K562 (cell line): Measurements from ENCODE around the gene MT2A. TPM values are rescaled to one million over a fixed set of nuclear protein-coding genes. Genes with fewer than 3 reads are reported as not detected.

Experiments used
- ATAC-seq: fragments of 200-7000 bp; cut with Tn5 transposase; 3 replicates; pipeline ENCODE4 v1.9.1; 2020; ENCODE audit warnings: moderate library complexity
- BruUV-seq: library from RNA; stranded (reverse); fragments of 400-500 nt; replicated peaks from 2 replicates; lab custom pipeline; 2021; lab: Mats Ljungman, UMichigan
- CTCF ChIA-PET: fragments of 300-600 bp; formaldehyde crosslinking; extraction: SDS; loops from one replicate; lab custom pipeline; 2021; ENCODE audit warnings: low intra/inter-chr PET ratio; lab: Yijun Ruan, JAX
- POLR2A ChIA-PET: fragments of 300-600, 350-650 bp; sonication (Branson Sonifier 250); formaldehyde crosslinking; extraction: SDS; loops from one replicate; lab custom pipeline; 2021; ENCODE audit warnings: antibody characterized with exemption, inconsistent platforms; lab: Yijun Ruan, JAX
- DNase-seq, 4 experiments: peaks; one replicate each; pipeline versions ENCODE4 v3.0.0 to v3.0.0-alpha.2; 2011 to 2018; ENCODE audit warnings: low spot score in 3 of 4, mixed read lengths in 3 of 4; ENCODE audit errors: extremely low read depth in 1 of 4
- FAIRE-seq: peaks from 2 replicates; lab custom pipeline; 2011; peaks lifted over from hg19 to GRCh38; lab: Jason Lieb, UNC
- H2AFZ ChIP-seq: 2 replicates; pipeline ENCODE4 v1.6.0; 2011; ENCODE audit warnings: low read depth, low read length, control low read depth, inconsistent platforms
- H3K27ac ChIP-seq: fragments of 200-600 bp; 3 replicates; pipeline ENCODE4 v1.8.0; 2011; ENCODE audit warnings: low read depth, mild to moderate bottlenecking, control low read depth, inconsistent platforms, low read length, moderate library complexity, mixed read lengths; ENCODE audit errors: extremely low read depth
- H3K27me3 ChIP-seq, 2 experiments: fragments of 300-600 bp in 1 of 2; 2 replicates in 1 of 2; 3 replicates in 1 of 2; pipeline versions ENCODE4 v1.6.0 to v1.8.0; 2011; ENCODE audit warnings: inconsistent platforms in 2 of 2, low read length in 2 of 2, mild to moderate bottlenecking in 1 of 2, mixed read lengths in 1 of 2, moderate library complexity in 1 of 2; ENCODE audit not compliant: control insufficient read depth in 2 of 2, insufficient read depth in 2 of 2
- H3K36me3 ChIP-seq: fragments of 300-600 bp; 3 replicates; pipeline ENCODE4 v1.8.0; 2011; ENCODE audit warnings: mild to moderate bottlenecking, low read length, inconsistent platforms; ENCODE audit not compliant: control insufficient read depth, insufficient read depth
- H3K4me1 ChIP-seq, 2 experiments: fragments of 200-600 bp in 1 of 2; replicated peaks in 1 of 2; 2 replicates in 1 of 2; 3 replicates in 1 of 2; pipeline versions ENCODE4 v1.5.1 to v1.8.0; 2011; ENCODE audit warnings: inconsistent platforms in 2 of 2, low read length in 2 of 2, mild to moderate bottlenecking in 1 of 2, mixed read lengths in 1 of 2, moderate library complexity in 1 of 2; ENCODE audit not compliant: control insufficient read depth in 2 of 2, insufficient read depth in 2 of 2
- H3K4me2 ChIP-seq: 2 replicates; pipeline ENCODE4 v1.6.1; 2011; ENCODE audit warnings: low read length, control low read depth, inconsistent platforms, mixed read lengths; ENCODE audit not compliant: insufficient read depth
- H3K4me3 ChIP-seq: fragments of 200-600 bp; sonication (generic), shearing (Covaris generic); 2 replicates; pipeline ENCODE4 v1.5.1; 2016; ENCODE audit warnings: control low read depth, inconsistent platforms
- H3K79me2 ChIP-seq: fragments of 200-600 bp; 3 replicates; pipeline ENCODE4 v1.8.0; 2011; ENCODE audit warnings: low read length, inconsistent platforms; ENCODE audit not compliant: control insufficient read depth, insufficient read depth
- H3K9ac ChIP-seq, 2 experiments: 2 replicates each; pipeline versions ENCODE4 v1.6.0 to v1.6.1; 2011; ENCODE audit warnings: low read depth in 2 of 2, low read length in 2 of 2, control low read depth in 1 of 2, inconsistent platforms in 1 of 2, mild to moderate bottlenecking in 1 of 2, mixed read lengths in 1 of 2; ENCODE audit not compliant: insufficient read depth in 1 of 2
- H3K9me1 ChIP-seq: one replicate; pipeline ENCODE4 v1.6.0; 2011; ENCODE audit warnings: inconsistent platforms, mild to moderate bottlenecking, low read length, moderate library complexity; ENCODE audit not compliant: control insufficient read depth, insufficient read depth
- H3K9me3 ChIP-seq: replicated peaks from 2 replicates; pipeline ENCODE4 v1.5.1; 2011; ENCODE audit warnings: low read depth, low read length, inconsistent platforms; ENCODE audit not compliant: control insufficient read depth, insufficient read depth
- H4K20me1 ChIP-seq: replicated peaks from 2 replicates; pipeline ENCODE4 v1.6.1; 2011; ENCODE audit warnings: low read length, inconsistent platforms, mixed read lengths; ENCODE audit not compliant: control insufficient read depth, insufficient read depth
- CXXC5 ChIP-seq: fragments of 250-450 bp; sonication (Bioruptor Pico); IDR thresholded peaks from 2 replicates; pipeline ENCODE4 v1.8.0; 2022; ENCODE audit warnings: inconsistent platforms, mild to moderate bottlenecking, moderate library complexity
- ETS1 ChIP-seq: conservative IDR thresholded peaks from 2 replicates; pipeline ENCODE4 v1.6.1; 2011; ENCODE audit warnings: low read depth, mild to moderate bottlenecking, low read length; ENCODE audit not compliant: control insufficient read depth
- FOXP4 ChIP-seq: sonication (generic); formaldehyde crosslinking; IDR thresholded peaks from 2 replicates; pipeline ENCODE4 v1.8.0; 2022; ENCODE audit warnings: mild to moderate bottlenecking, missing genetic modification reagents, borderline replicate concordance
- GABPA ChIP-seq: fragments of 200-800 bp; sonication (Bioruptor generic); conservative IDR thresholded peaks from 2 replicates; pipeline ENCODE4 v1.6.1; 2016; ENCODE audit warnings: low read depth, missing genetic modification characterization, missing compliant biosample characterization
- HNRNPL ChIP-seq: fragments of 200-400 bp; formaldehyde crosslinking; IDR thresholded peaks from 2 replicates; pipeline ENCODE4 v1.6.1; 2017; ENCODE audit warnings: low read depth, mild to moderate bottlenecking, low read length
- HNRNPLL ChIP-seq: fragments of 200-400 bp; formaldehyde crosslinking; IDR thresholded peaks from 2 replicates; pipeline ENCODE4 v1.6.1; 2017; ENCODE audit warnings: low read length, low read depth, mild to moderate bottlenecking; ENCODE audit not compliant: poor library complexity, severe bottlenecking
- IRF2 ChIP-seq: sonication (generic); formaldehyde crosslinking; IDR thresholded peaks from 2 replicates; pipeline ENCODE4 v1.8.1; 2022; ENCODE audit warnings: mild to moderate bottlenecking, missing genetic modification reagents
- MAZ ChIP-seq, 2 experiments: fragments of 450-650 bp in 1 of 2; sonication (generic) in 1 of 2; formaldehyde crosslinking; IDR thresholded peaks in 1 of 2; conservative IDR thresholded peaks in 1 of 2; 2 replicates each; pipeline versions ENCODE4 v1.4.0 to v1.5.0; 2020; ENCODE audit warnings: mild to moderate bottlenecking in 1 of 2, missing genetic modification reagents in 1 of 2
- RFX5 ChIP-seq: IDR thresholded peaks from 2 replicates; pipeline ENCODE4 v1.6.1; 2011; ENCODE audit warnings: low read depth, mild to moderate bottlenecking, improper control_type of control experiment, low read length
- SIX5 ChIP-seq, 2 experiments: IDR thresholded peaks; 2 replicates each; pipeline ENCODE4 v1.6.1; 2011; ENCODE audit warnings: low read length in 2 of 2, borderline replicate concordance in 1 of 2, low read depth in 1 of 2, mild to moderate bottlenecking in 1 of 2, moderate library complexity in 1 of 2; ENCODE audit not compliant: insufficient read depth in 1 of 2
- TSC22D4 ChIP-seq: fragments of 450-650 bp; IDR thresholded peaks from 2 replicates; pipeline ENCODE4 v1.6.1; 2016; ENCODE audit warnings: missing genetic modification characterization, missing biosample characterization, control low read depth
- ZBED1 ChIP-seq: IDR thresholded peaks from 2 replicates; pipeline ENCODE4 v1.6.1; 2014
- ZNF134 ChIP-seq: fragments of 250-450 bp; sonication (Bioruptor Pico); conservative IDR thresholded peaks from 2 replicates; pipeline ENCODE4 v1.4.0; 2020
- ZNF311 ChIP-seq: fragments of 250-450 bp; sonication (Bioruptor Pico); IDR thresholded peaks from 2 replicates; pipeline ENCODE4 v1.4.0; 2020; ENCODE audit warnings: mild to moderate bottlenecking, moderate library complexity
- ZNF436 ChIP-seq: fragments of 250-450, 450-650 bp; sonication (Bioruptor Pico); formaldehyde crosslinking; IDR thresholded peaks from 2 replicates; pipeline ENCODE4 v1.7.0; 2020; ENCODE audit warnings: mild to moderate bottlenecking
- ZNF589 ChIP-seq: fragments of 200-800 bp; sonication (Bioruptor generic); IDR thresholded peaks from 2 replicates; pipeline ENCODE4 v1.6.1; 2016; ENCODE audit warnings: low read depth, missing genetic modification characterization, missing compliant biosample characterization
- ZNF695 ChIP-seq: fragments of 450-650 bp; formaldehyde crosslinking; IDR thresholded peaks from 2 replicates; pipeline ENCODE4 v1.4.0; 2020; ENCODE audit warnings: mild to moderate bottlenecking, moderate library complexity
- WGBS: fragments of 100-300 bp; shearing (Covaris generic); methylation state at CpG from one replicate; pipeline ENCODE4 v1.1.6; 2016; ENCODE audit warnings: low coverage, mixed read lengths; ENCODE audit not compliant: insufficient coverage; ENCODE audit errors: missing lambda C conversion rate; 5-methylcytosine and 5-hydroxymethylcytosine counted together
- in situ Hi-C: fragments of 300-500 bp; cut with MboI; formaldehyde crosslinking; loops from 4 replicates; pipeline ENCODE4 v1.15.0; 2018; ENCODE audit warnings: inconsistent platforms, mixed read lengths
- intact Hi-C: fragments of 100-400 bp; cut with micrococcal nuclease; formaldehyde crosslinking; loops from 2 replicates; pipeline ENCODE4 v1.14.2; 2022
- polyA plus RNA-seq, 8 experiments: library from polyadenylated mRNA; depleted of rRNA in 4 of 8; stranded (reverse) in 5 of 8; unstranded in 3 of 8; fragments of >200 nt; fragmentation: Nextera tagmentation in 2 of 8; fragmentation: Illumina TruSeq in 1 of 8; extraction: Ambion mirVana in 2 of 8; extraction: Trizol in 1 of 8; gene quantifications; 2 replicates each; pipeline versions ENCODE4 v1.2.1 to v1.2.3, GENCODE V29; 2011 to 2014; ENCODE audit warnings: inconsistent platforms in 1 of 8, missing spikeins in 1 of 8
- total RNA-seq, 7 experiments: library from RNA; depleted of rRNA in 6 of 7; stranded (reverse); fragments of >200 nt in 6 of 7; fragmentation: Illumina TruSeq in 2 of 7; extraction: Trizol in 2 of 7; gene quantifications; 2 replicates each; pipeline versions ENCODE4 v1.2.1 to v1.2.3, GENCODE V29; 2011 to 2021; ENCODE audit warnings: low replicate concordance in 1 of 7

The MT2A gene
- total and polyA plus RNA-seq, 9 of the 15 experiments (the other 6 are each of a cell fraction or from before 2014, with no cell fraction given), result 2.0 to 16.9 (median 8.5) TPM

- TF ChIP-seq FOXP4 (CRISPR knock-in tag), result no peak
Observed at GRCh38 chr16:56606476-56607108, 1.8 kb upstream of the MT2A start (continued).

GRCh38 chr16:56607109-56607618 is 1.2 kb upstream of the MT2A start:
- Histone ChIP-seq H4K20me1 (no peaks in the 10 kb centered on the region), H3K4me3 (no peak overlapping the region), H3K4me1 (peaks cover 27 to 29% of the 10 kb centered on the region in 2 experiments), H3K27me3 (no peaks in the 10 kb centered on the region), H3K36me3 (no peaks in the 10 kb centered on the region), H3K4me2 (no peak overlapping the region; the same call in 1 of the 2 replicates), H3K9ac (0 out of 4 replicates have a peak overlapping the region, but pooled peaks of 1 of the 2 experiments have one; percentile 69), H2AFZ (peak overlapping the region; percentile 73), H3K9me1 (no peaks in the 10 kb centered on the region), H3K79me2 (no peaks in the 10 kb centered on the region), H3K27ac (no peak overlapping the region; the same call in 2 of the 3 replicates), H3K9me3 (no peaks in the 10 kb centered on the region)
- in situ Hi-C loops, result no loop called here
- DNase-seq (no peak), ATAC-seq (no peak), FAIRE-seq (no peak)
- no TSS peak for BruUV-seq
- intact Hi-C loops, result no loop called here
- ChIA-PET CTCF (no interaction called here), POLR2A (interaction anchor here (1.5 kb wide), 1 partner anchor 15 kb away, joined by 3 read pairs; no protein-coding TSS in a partner anchor)
- WGBS, result 74% methylated on average over 14 of the region's 14 CpGs
- no peak for TF ChIP-seq IRF2
- TF ChIP-seq ZNF134 (CRISPR knock-in tag), result 0 out of 2 replicates have a peak, but pooled peaks have one; percentile 8
- TF ChIP-seq RFX5, result no peak
- TF ChIP-seq ZNF695, result no peak
- TF ChIP-seq ZNF589, result 0 out of 2 replicates have a peak, but pooled peaks have one; percentile 17
- TF ChIP-seq TSC22D4, result no peak
- TF ChIP-seq ETS1, result no peak
- no peak for TF ChIP-seq HNRNPL
- no peak for TF ChIP-seq SIX5 (IDR thresholded peaks at IDR 0.05; ENCODE audit: borderline replicate concordance in 1 of 2, insufficient read depth in 1 of 2, low read depth in 1 of 2, low read length in 2 of 2)
- TF ChIP-seq ZNF311 (CRISPR knock-in tag), result peak; percentile 21; the same call in 1 of the 2 replicates
- 0 out of 4 replicates have a peak, but pooled peaks of 1 of the 2 experiments have one; percentile 23 for TF ChIP-seq MAZ (CRISPR knock-in tag; conservative IDR thresholded peaks at IDR 0.05 in 1 of 2, IDR thresholded peaks at IDR 0.05 in 1 of 2)
- peak; percentile 29; the same call in 1 of the 2 replicates for TF ChIP-seq CXXC5 (CRISPR knock-in tag)
- TF ChIP-seq HNRNPLL, result no peak
- no peak for TF ChIP-seq ZBED1
- 0 out of 2 replicates have a peak, but pooled peaks have one; percentile 31 for TF ChIP-seq GABPA (tag)
- no peak for TF ChIP-seq ZNF436 (CRISPR knock-in tag)
